GM10248 (cell line): Measurements from ENCODE around the gene TMEM52.

Source experiments
- CTCF ChIA-PET: fragments of 300-600 bp; sonication (Branson Sonifier 250); formaldehyde crosslinking; extraction: SDS; loops from one replicate; lab custom pipeline; 2021; ENCODE audit warnings: antibody characterized with exemption; lab: Yijun Ruan, JAX
- POLR2A ChIA-PET: fragments of 350-650 bp; sonication (Branson Sonifier 250); formaldehyde crosslinking; extraction: SDS; loops from one replicate; lab custom pipeline; 2020; ENCODE audit warnings: antibody characterized with exemption; lab: Yijun Ruan, JAX
- DNase-seq: peaks from one replicate; pipeline ENCODE4 v3.0.0; 2012; ENCODE audit errors: extremely low spot score
- TF ChIP-seq, protein P1 (sequence below): IDR thresholded peaks from 2 replicates; pipeline ENCODE4 v1.5.1; 2012; ENCODE audit warnings: mild to moderate bottlenecking, low read depth; ENCODE audit errors: extremely low read depth, missing control alignments, control extremely low read depth

Gene TMEM52

DNA sequence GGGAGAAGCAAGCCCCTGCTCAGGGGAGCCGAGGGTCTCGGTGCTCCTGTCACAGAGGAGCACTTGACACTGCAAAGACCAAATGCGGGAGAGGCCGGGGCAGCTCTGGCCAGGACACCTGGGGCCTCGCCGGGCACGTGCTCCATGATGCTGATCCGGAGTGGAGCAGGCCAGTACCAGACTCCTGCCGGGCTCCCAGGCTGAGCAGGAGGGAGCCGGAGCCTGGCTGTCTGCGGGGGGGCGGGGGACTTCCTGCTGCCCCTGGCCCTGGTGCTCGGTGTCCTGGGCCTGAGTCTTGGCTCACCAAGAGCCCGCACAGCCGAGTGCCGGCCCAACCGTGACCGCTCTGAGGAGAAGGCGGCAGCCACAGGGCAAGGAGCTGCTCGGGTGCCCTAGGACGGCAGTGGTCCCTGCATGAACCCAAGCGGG, 38.5 kb upstream of the TMEM52 start:
- ChIA-PET POLR2A (no interaction called here), CTCF (interaction anchor here (3.2 kb wide), 1 partner anchor 13 kb away, joined by 11 read pairs; no protein-coding TSS in a partner anchor)
- DNase-seq, result no peak
- TF ChIP-seq, protein P1, sequence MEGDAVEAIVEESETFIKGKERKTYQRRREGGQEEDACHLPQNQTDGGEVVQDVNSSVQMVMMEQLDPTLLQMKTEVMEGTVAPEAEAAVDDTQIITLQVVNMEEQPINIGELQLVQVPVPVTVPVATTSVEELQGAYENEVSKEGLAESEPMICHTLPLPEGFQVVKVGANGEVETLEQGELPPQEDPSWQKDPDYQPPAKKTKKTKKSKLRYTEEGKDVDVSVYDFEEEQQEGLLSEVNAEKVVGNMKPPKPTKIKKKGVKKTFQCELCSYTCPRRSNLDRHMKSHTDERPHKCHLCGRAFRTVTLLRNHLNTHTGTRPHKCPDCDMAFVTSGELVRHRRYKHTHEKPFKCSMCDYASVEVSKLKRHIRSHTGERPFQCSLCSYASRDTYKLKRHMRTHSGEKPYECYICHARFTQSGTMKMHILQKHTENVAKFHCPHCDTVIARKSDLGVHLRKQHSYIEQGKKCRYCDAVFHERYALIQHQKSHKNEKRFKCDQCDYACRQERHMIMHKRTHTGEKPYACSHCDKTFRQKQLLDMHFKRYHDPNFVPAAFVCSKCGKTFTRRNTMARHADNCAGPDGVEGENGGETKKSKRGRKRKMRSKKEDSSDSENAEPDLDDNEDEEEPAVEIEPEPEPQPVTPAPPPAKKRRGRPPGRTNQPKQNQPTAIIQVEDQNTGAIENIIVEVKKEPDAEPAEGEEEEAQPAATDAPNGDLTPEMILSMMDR, result no peak

DNA sequence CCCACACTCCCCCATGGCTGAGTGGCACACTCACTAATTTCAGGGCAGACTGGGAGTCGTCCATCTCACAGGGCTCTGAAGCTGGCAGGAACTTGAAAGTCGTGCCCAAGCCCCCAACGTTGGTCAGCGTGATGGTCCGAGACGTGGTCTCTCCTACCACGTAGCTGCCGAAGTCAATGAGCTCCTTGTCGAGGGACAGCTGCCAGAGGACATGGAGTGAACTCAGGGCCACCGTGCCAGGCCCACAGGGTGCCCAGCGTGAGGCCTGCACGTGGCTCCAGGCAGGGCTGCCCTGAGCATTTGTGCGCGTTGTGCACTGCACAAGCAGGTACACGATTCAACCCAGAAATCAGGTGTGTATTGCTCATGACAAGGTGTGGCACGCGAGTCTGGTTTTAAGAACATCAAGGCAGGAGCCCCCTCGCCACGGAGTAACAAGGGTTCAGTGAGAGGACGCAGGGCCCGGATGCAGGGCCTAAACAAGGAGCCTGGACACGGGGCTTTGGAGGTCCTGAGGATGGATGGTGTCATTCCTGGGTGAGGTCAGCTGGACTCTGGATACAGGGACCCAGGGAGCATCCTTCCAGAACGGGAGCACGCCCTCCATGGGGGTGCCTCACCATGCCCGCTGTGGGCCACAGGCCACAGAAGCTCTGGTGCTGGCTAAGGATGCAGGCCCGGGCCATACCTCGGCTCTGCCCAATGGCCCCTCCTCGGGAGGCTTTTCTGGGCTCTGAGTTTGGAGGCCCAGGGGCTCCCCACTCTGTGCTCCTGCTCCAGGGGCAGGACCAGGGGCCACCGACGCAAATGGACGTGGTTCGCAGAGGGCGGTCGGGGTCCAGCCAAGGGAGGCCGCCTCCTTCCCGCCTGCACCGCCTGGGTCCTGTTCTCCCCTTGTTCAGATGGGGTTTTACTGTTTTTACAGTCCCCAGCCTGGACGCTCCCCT, 37.8 kb upstream of the TMEM52 start:
- TF ChIP-seq, protein P1, result no peak
- no peak for DNase-seq
- ChIA-PET POLR2A (no interaction called here), CTCF (interaction anchor here (1.5 kb wide), 1 partner anchor 13 kb away, joined by 6 read pairs; no protein-coding TSS in a partner anchor)

DNA sequence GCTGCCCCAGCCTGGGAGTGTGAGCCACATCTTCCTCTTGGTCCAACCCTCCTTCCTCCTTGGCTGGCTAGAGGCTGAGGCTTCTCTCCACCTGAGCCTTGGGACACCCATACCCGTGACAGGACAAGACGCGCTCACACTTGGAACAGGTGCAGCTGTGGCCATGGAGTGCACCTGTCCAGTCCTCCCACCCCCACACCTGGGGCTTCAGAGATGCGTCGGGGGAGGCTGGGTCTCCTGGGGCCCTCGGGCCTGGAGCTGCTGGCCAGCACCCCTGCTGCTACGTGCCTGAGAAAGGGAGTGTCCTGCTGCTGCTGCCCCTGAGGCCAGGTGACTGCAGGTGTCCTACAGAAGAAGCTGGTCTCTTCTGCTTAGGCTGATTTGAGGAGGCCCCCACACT, 37.0 kb upstream of the TMEM52 start:
- TF ChIP-seq, protein P1, result no peak
- no peak for DNase-seq
- CTCF ChIA-PET, result interaction anchor here (1.5 kb wide), 1 partner anchor 12 kb away, joined by 6 read pairs; no protein-coding TSS in a partner anchor
- POLR2A ChIA-PET, result no interaction called here

DNA sequence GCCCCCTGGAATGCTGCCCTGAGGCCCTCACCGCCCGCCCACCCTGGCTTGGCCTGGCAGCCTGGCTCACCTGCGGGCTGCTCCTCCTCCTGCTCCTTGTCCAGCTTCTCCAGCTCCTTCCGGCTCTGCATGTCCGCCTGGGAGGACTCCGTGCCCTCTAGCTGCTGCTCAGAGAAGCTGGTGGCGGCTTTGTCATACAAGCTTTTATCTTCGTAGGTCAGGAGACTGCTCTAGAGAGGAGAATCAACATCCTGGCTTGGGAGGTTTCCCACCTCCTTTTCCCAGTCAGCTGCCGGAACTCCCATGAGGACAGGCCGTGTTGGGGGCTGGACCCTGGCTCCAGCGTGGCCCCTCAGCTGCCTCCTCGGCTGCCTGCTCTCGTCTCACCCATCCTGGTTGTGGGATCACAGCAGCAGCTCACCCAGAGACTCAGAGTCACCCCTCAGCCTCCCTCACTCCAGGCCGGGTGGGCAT, 36.6 kb upstream of the TMEM52 start:
- TF ChIP-seq, protein P1, result no peak
- ChIA-PET POLR2A (no interaction called here), CTCF (interaction anchor here (1.5 kb wide), 1 partner anchor 12 kb away, joined by 6 read pairs; no protein-coding TSS in a partner anchor)
- no peak for DNase-seq

DNA sequence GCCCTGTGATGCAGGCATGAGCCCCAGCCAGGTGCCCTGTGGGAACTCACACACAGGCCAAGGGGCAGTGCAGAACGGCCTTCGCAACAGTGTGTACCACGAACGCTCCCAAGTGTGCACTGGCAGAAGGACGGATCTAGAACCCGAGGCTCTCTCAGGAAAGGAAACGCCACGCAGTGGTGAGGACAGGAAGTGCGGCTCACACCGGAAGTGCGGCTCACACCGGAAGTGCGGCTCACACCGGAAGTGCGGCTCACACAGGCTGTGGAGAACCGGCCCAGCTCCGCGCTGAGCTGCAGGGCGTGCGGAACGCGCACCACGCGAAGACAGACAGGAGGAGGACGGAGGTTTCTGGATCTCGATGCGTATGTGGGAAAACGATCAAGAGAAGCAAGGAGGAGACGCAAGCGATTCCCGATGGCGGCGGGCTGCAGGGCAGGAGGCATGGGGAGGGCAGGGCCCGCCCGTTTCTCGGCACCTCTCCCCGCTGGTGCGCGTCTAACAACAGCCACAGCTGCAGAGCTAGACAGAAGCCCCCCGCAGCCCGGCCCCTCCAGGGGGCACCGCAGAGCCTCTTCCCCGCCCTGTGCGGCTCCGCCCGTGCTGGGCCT, 35.9 kb upstream of the TMEM52 start:
- ChIA-PET CTCF (no interaction called here), POLR2A (no interaction called here)
- TF ChIP-seq, protein P1, result no peak
- no peak for DNase-seq

DNA sequence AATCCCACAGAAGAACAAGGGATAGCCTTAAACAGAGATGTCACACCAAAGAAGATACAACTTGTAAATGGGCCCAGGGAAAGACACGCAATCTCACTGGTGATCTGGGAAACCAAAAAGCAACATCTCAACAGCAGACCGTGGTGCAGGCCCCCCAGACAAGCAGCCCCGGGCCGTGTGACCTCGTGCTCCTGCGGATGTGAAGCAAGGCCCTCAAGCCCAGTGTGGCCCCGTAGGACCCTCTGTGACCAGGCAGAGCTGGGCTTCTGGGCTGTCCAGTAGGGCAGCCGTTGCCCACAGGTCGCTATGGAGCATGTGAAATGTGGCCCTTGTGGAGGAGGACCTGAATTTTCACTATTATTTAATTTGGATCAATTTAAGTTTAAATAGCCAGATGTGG, 34.9 kb upstream of the TMEM52 start:
- ChIA-PET CTCF (interaction anchor here (1.1 kb wide), 1 partner anchor 10 kb away, joined by 3 read pairs; no protein-coding TSS in a partner anchor), POLR2A (no interaction called here)
- TF ChIP-seq, protein P1, result no peak

More for the DNA sequence above, 34.9 kb upstream of the TMEM52 start:
- DNase-seq, result no peak
